Activated T-helper 1 cell treated with Interleukin-2 at 50 U/mL for 16 hours (primary cell): Measurements from ENCODE around the gene PSMG4.

Experiments
- DNase-seq: peaks from one replicate; pipeline ENCODE4 v3.0.0-alpha.2; 2020; ENCODE audit warnings: low read depth

Gene PSMG4

GRCh38 chr6:3258720-3259490 lies at the start of gene PSMG4:
Gene PSMG4, plus strand, starts transcription at chr6:3258947. Its CDS starts 76 bp downstream, at chr6:3259023.
- peak; percentile 88 for DNase-seq

- no peak for DNase-seq
Observed at GRCh38 chr6:3209114-3210023, 49.4 kb upstream of the PSMG4 start.

GRCh38 chr6:3210024-3210610 lies 48.6 kb upstream of the PSMG4 start:
- no peak for DNase-seq

GRCh38 chr6:3211681-3212080 lies 47.1 kb upstream of the PSMG4 start:
- no peak for DNase-seq

DNA sequence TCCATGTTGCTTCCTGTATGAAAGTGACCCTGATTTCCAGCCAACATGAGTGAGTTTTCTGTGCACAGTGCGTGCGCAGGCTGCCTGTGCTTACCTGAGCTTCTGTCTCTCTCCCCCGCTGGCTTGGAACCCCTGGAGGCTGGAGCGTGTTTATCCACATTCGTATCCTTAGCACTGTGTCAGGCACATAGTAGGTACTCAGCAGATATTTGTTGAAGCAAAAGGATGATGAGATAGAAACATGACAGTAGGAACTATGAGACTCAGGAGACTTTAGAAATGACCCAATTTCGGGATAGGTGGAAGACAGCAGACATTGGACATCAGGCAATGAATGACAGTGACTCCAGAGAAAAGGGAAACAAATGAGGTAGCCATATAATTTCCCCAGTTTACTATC lies 46.5 kb upstream of the PSMG4 start:
- no peak for DNase-seq

- no peak for DNase-seq
Observed at GRCh38 chr6:3213334-3213695, 45.4 kb upstream of the PSMG4 start.

DNA sequence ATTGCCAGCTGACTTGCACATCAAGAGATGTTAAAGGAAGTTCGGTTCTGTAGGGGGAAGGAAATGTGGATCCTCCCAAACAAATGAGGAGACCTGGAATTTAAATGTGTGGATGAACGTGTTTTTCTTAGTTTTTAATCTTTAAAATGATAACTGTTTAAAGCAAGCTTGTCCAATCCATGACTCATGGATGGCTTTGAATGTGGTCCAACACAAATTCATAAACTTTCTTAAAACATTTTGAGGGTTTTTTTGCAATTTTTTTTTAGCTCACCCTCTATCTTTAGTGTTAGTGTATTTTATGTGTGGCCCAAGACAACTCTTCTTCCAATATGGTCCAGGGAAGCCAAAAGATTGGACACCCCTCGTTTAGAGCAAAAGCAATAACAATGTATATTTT lies 43.8 kb upstream of the PSMG4 start:
- DNase-seq: no peak

GRCh38 chr6:3217286-3217685 lies 41.5 kb upstream of the PSMG4 start:
- no peak for DNase-seq

GRCh38 chr6:3218266-3218665 lies 40.5 kb upstream of the PSMG4 start:
- DNase-seq: no peak

DNA sequence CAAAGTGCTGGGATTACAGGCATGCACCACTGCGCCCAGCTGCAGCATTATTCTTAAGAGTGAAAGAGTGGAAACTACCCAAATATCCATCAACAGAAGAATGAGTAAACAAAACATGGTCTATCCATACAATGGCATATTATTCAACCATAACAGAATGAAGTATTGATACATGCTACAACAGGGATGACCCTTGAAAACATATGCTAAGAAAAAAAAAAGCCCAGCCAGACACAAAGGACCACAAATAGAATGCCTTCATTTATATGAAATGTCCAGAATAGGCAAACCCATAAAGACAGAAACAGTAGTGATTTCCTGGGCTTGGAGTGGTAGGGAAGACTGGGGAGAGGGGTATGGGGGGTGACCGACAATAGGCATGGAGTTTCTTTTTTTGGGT lies 38.4 kb upstream of the PSMG4 start:
- DNase-seq: no peak

DNA sequence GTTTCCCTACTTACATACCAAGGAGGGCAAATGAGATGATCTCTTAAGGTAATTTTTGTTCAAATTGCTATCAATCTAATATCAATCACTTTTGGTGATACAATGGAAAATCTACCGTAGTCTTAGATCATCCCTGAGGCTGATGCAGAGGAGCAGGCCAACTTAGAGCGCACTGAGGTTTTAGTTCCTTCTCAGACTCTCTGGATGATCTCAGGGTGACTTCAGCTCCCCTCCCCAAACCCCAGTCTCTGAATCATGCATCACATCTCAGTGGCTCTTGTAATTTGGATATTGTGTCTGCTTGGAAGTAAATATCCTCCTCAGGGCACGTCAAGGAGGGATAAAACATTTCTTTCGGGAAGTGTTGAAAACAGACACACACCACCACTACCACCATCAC lies 37.2 kb upstream of the PSMG4 start:
- no peak for DNase-seq

- DNase-seq: no peak
Observed at GRCh38 chr6:3222506-3223038, 36.2 kb upstream of the PSMG4 start.

DNA sequence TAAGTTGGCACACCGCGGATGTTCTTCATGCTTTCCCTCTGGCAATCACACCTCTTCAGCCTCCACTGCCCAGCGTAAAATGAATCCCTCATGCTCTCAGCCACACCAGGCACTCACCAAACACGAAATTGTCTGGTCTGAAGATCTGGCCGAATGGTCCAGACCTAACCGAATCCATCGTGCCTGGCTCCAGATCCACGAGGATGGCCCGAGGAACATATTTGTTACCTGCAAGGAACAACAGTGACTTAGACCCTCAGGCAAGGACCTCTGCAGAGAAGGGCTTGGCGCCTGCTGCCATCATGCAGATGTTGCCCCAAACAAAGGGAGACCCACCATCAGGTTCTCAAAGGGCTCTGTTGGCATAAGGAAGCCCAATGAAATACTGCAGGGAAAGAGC lies 32.7 kb upstream of the PSMG4 start:
- no peak for DNase-seq

GRCh38 chr6:3226481-3227362 lies 32.0 kb upstream of the PSMG4 start:
- no peak for DNase-seq

- DNase-seq: no peak
Observed at GRCh38 chr6:3227363-3228045, 31.2 kb upstream of the PSMG4 start, which contains the start of gene TUBB2B. Gene TUBB2B, minus strand, starts transcription at chr6:3227653. Its CDS starts 110 bp downstream, at chr6:3227543.

DNA sequence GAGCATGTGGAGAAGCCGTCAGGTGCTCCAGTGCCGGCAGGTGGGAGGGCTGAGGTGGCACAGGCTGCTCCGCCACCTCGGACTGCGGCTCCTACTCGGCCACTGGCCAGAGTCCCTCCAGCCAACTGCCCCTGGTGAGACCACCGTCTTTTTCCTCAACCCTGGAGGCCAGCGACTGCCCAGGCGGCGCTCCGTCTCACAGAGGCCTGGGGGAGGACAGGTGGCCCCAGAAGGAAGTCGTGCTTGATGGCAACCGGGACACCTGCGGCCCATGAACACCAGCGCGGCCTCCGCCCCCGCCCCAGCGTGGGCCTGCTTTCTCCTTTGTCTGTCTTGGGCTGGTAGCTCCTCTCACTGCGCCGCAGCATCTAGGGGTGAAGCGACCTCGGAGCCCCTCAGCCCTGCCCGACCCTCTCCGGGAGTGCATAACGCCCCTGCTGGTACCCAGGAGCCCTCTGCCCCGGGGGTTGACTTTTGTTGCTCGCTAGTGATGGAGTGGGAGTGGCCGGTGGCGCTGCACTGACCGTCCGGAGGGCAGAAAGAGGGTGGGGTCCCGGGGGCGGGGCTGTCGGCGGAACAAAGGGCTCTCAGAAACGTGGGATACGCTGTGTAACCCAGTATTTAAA lies 30.6 kb upstream of the PSMG4 start:
- no peak for DNase-seq

- DNase-seq: no peak
Observed at GRCh38 chr6:3228771-3229565, 29.8 kb upstream of the PSMG4 start.

GRCh38 chr6:3229566-3230178 lies 29.1 kb upstream of the PSMG4 start:
- DNase-seq: no peak

- no peak for DNase-seq
Observed at GRCh38 chr6:3230256-3230882, 28.4 kb upstream of the PSMG4 start.
